WTC11 (cell line): Measurements from ENCODE around the gene CADM2. TPM values are rescaled to one million over a fixed set of nuclear protein-coding genes. Genes with fewer than 3 reads are reported as not detected.

ENCODE experiments used
- ATAC-seq: fragments of 200-7000 bp; cut with Tn5 transposase; 2 replicates; pipeline ENCODE4 v1.10.0; 2021; ENCODE audit warnings: mild to moderate bottlenecking, moderate library complexity
- Bru-seq: library from RNA; stranded (reverse); fragments of 400-500 nt; gene quantifications from one replicate; lab custom pipeline; 2021; lab: Mats Ljungman, UMichigan
- CTCF ChIA-PET: fragments of 300-600 bp; sonication (Branson Sonifier 250); formaldehyde crosslinking; loops from one replicate; lab custom pipeline; 2021; ENCODE audit warnings: antibody characterized with exemption; lab: Charles Lee
- POLR2A ChIA-PET: fragments of 350-600 bp; sonication (Branson Sonifier 250); formaldehyde crosslinking; loops from one replicate; lab custom pipeline; 2021; ENCODE audit warnings: antibody characterized with exemption; lab: Charles Lee
- DNase-seq: peaks from one replicate; pipeline ENCODE4 v3.0.0; 2021; ENCODE audit warnings: low spot score
- H3K27ac Mint-ChIP-seq: 2 replicates; pipeline ENCODE4 v1.8.0; 2021; ENCODE audit warnings: mixed read lengths
- H3K27me3 Mint-ChIP-seq: 2 replicates; pipeline ENCODE4 v1.8.0; 2021; ENCODE audit warnings: low read depth, mild to moderate bottlenecking, moderate library complexity, mixed read lengths
- H3K36me3 Mint-ChIP-seq: 2 replicates; pipeline ENCODE4 v1.8.0; 2021; ENCODE audit warnings: mixed read lengths
- H3K4me1 Mint-ChIP-seq: 2 replicates; pipeline ENCODE4 v1.8.0; 2022; ENCODE audit warnings: mixed read lengths
- H3K4me3 Mint-ChIP-seq: 2 replicates; pipeline ENCODE4 v1.8.0; 2021; ENCODE audit warnings: mild to moderate bottlenecking, moderate library complexity, mixed read lengths
- H3K9me3 Mint-ChIP-seq: 2 replicates; pipeline ENCODE4 v1.8.0; 2021; ENCODE audit warnings: mixed read lengths
- CREM ChIP-seq: sonication (generic); formaldehyde crosslinking; IDR thresholded peaks from 2 replicates; pipeline ENCODE4 v1.8.1; 2022; ENCODE audit warnings: mild to moderate bottlenecking, missing genetic modification reagents, moderate library complexity
- E2F1 ChIP-seq: sonication (generic); formaldehyde crosslinking; IDR thresholded peaks from 2 replicates; pipeline ENCODE4 v1.8.0; 2022; ENCODE audit warnings: mild to moderate bottlenecking, missing genetic modification reagents
- ETV6 ChIP-seq: sonication (generic); formaldehyde crosslinking; IDR thresholded peaks from 2 replicates; pipeline ENCODE4 v1.8.1; 2022; ENCODE audit warnings: mild to moderate bottlenecking, missing genetic modification reagents
- FOXJ3 ChIP-seq: sonication (generic); formaldehyde crosslinking; IDR thresholded peaks from 2 replicates; pipeline ENCODE4 v1.9.0; 2021; ENCODE audit warnings: missing genetic modification reagents, mild to moderate bottlenecking, borderline replicate concordance
- FOXK1 ChIP-seq: sonication (generic); formaldehyde crosslinking; IDR thresholded peaks from 2 replicates; pipeline ENCODE4 v1.8.0; 2022; ENCODE audit warnings: mild to moderate bottlenecking, moderate library complexity, missing genetic modification reagents
- FOXP1 ChIP-seq: sonication (generic); formaldehyde crosslinking; IDR thresholded peaks from 2 replicates; pipeline ENCODE4 v1.8.0; 2022; ENCODE audit warnings: missing genetic modification reagents, mild to moderate bottlenecking, moderate library complexity, borderline replicate concordance
- GTF2I ChIP-seq: fragments of 250-450 bp; sonication (Bioruptor Pico); conservative IDR thresholded peaks from 2 replicates; pipeline ENCODE4 v1.4.0; 2021; ENCODE audit warnings: mild to moderate bottlenecking
- HMGA2 ChIP-seq: fragments of 250-450 bp; sonication (Bioruptor Pico); IDR thresholded peaks from 2 replicates; pipeline ENCODE4 v1.4.0; 2021; ENCODE audit warnings: mild to moderate bottlenecking, moderate library complexity
- IRF2 ChIP-seq: sonication (generic); formaldehyde crosslinking; IDR thresholded peaks from 2 replicates; pipeline ENCODE4 v1.8.0; 2022; ENCODE audit warnings: low read depth, missing genetic modification reagents, borderline replicate concordance
- NR2C2 ChIP-seq: sonication (generic); formaldehyde crosslinking; IDR thresholded peaks from 2 replicates; pipeline ENCODE4 v1.8.0; 2022; ENCODE audit warnings: mild to moderate bottlenecking, missing genetic modification reagents
- SP1 ChIP-seq: sonication (generic); formaldehyde crosslinking; conservative IDR thresholded peaks from 2 replicates; pipeline ENCODE4 v1.8.1; 2022; ENCODE audit warnings: missing genetic modification reagents
- STAT6 ChIP-seq: sonication (generic); formaldehyde crosslinking; conservative IDR thresholded peaks from 2 replicates; pipeline ENCODE4 v1.8.1; 2023; ENCODE audit warnings: mild to moderate bottlenecking, low read depth, missing genetic modification reagents, moderate library complexity
- TEAD1 ChIP-seq: sonication (generic); formaldehyde crosslinking; IDR thresholded peaks from 2 replicates; pipeline ENCODE4 v1.8.0; 2022; ENCODE audit warnings: mild to moderate bottlenecking, missing genetic modification reagents
- ZNF263 ChIP-seq: sonication (generic); formaldehyde crosslinking; IDR thresholded peaks from 2 replicates; pipeline ENCODE4 v1.8.1; 2022; ENCODE audit warnings: low read depth, mild to moderate bottlenecking, moderate library complexity, missing genetic modification reagents
- ZNF423 ChIP-seq: fragments of 250-450 bp; sonication (Bioruptor Pico); IDR thresholded peaks from 2 replicates; pipeline ENCODE4 v2.1.2; 2022; ENCODE audit warnings: mild to moderate bottlenecking, moderate library complexity
- ZNF532 ChIP-seq: fragments of 250-450 bp; sonication (Bioruptor Pico); IDR thresholded peaks from 2 replicates; pipeline ENCODE4 v1.9.0; 2021; ENCODE audit warnings: mild to moderate bottlenecking, borderline replicate concordance
- long read RNA-seq, 3 experiments: library from RNA in 1 of 3; library from capped mRNA in 1 of 3; library from polyadenylated mRNA in 1 of 3; unstranded in 2 of 3; stranded (forward) in 1 of 3; transcript quantifications; one replicate each; pipeline ENCODE4 v2.0.0, GENCODE V29; 2021
- total RNA-seq: library from RNA; stranded (reverse); gene quantifications from 3 replicates; pipeline ENCODE4 v1.2.3, GENCODE V29; 2021
- TF ChIP-seq, protein P1 (sequence below): sonication (generic); formaldehyde crosslinking; IDR thresholded peaks from 2 replicates; pipeline ENCODE4 v1.8.0; 2022; ENCODE audit warnings: mild to moderate bottlenecking, missing genetic modification reagents
- TF ChIP-seq, protein P2 (sequence below): fragments of 250-450 bp; sonication (Bioruptor Pico); IDR thresholded peaks from 2 replicates; pipeline ENCODE4 v2.1.2; 2022; ENCODE audit warnings: mild to moderate bottlenecking, moderate library complexity
- TF ChIP-seq, protein P3 (sequence below): sonication (generic); formaldehyde crosslinking; IDR thresholded peaks from 2 replicates; pipeline ENCODE4 v1.8.0; 2022; ENCODE audit warnings: missing genetic modification reagents
- TF ChIP-seq, protein P4 (sequence below): sonication (generic); formaldehyde crosslinking; IDR thresholded peaks from 2 replicates; pipeline ENCODE4 v1.8.0; 2022; ENCODE audit warnings: mild to moderate bottlenecking, missing genetic modification reagents

The CADM2 gene
- 18.8 to 24.1 TPM (median 21.3 TPM) in 3 replicates for total RNA-seq
- Bru-seq, nascent RNA = percentile 64 among the genes with signal in this experiment
- long read RNA-seq, experiment 1, partial matches to known transcripts = 2 of 46 reads
- long read RNA-seq, experiment 1, other reads (novel, unspliced or antisense) = 40 of 46 reads
- long read RNA-seq, experiment 2, partial matches to known transcripts = 2 of 19 reads
- long read RNA-seq, experiment 2, other reads (novel, unspliced or antisense) = 15 of 19 reads
- long read RNA-seq, experiment 3, partial matches to known transcripts = 0 of 1 reads
- long read RNA-seq, experiment 3, other reads (novel, unspliced or antisense) = 1 of 1 reads

DNA sequence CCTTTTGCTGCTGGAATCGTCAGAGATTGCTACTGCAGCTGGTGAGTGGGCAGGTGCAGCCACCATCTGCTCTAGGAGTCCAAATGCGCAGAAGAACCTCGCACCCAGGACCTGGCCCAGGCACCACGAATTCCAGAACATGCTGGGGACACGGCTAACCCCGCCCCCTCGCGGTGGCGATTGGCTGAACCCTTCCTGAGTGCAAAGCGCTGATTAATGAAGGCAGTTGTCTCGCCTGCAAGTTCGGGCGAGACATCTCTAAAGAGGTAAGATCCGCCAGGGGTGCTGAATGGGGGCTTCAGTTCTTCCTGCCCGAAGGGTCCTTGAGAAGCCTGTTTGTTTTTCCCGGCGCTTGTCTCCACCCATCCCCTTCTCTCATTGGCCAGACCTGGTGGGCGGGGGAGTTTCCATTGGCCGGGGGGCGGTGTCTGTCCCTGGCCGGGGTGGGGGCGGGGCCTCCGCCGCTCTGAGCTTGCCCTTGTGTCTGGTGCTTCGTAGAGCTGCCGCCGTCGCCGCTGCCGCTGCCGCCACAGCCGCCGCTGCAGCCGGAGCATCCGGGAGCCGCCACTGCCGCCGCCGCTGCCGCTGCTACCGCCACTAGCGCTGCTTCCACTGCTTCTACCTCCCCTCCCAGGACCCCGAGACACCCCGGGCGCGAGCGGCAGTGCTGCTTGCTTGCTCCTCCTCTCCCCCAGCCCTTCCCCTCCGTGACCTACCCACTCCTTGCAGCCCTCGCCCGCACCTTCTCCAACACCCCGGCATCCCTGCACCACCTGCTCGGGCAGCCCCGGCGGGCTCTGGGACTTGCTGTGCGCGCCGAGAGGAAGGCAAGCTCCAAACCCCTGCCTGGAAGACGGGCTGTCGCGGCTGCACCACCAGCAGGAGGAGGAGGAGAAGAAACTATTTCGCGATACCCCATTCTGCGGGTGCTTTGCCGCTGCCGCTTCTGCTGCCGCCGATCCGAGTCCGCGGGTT lies at the start of gene CADM2:
Gene CADM2 (plus strand): TSS at position 495 of the 975 bp plus-strand sequence.
- Mint-ChIP-seq H3K4me3 (peak within 1 kb of the TSS; percentile 99), H3K9me3 (no peaks in the 10 kb centered on the region), H3K27me3 (no peaks in the 10 kb centered on the region), H3K4me1 (peaks cover 42% of the 10 kb centered on the region), H3K27ac (peak within 1 kb of the TSS; percentile 99), H3K36me3 (no peaks in the 10 kb centered on the region)
- ATAC-seq = peak; percentile 88
- peak; percentile 94 for DNase-seq
- CTCF ChIA-PET = interaction anchor here (0.6 to 1.6 kb wide), 7 partner anchors 9 to 411 kb away, joined by 3 to 11 read pairs (median 3); no protein-coding TSS in a partner anchor
- POLR2A ChIA-PET = interaction anchor here (0.8 to 1.7 kb wide), 7 partner anchors 9 to 411 kb away, joined by 3 to 6 read pairs (median 4); no protein-coding TSS in a partner anchor
- no peak for TF ChIP-seq TEAD1 (CRISPR knock-in tag)
- peak; percentile 43 for TF ChIP-seq SP1
- no peak for TF ChIP-seq ZNF532 (CRISPR knock-in tag)
- TF ChIP-seq IRF2 (CRISPR knock-in tag) = no peak
- TF ChIP-seq, protein P1, sequence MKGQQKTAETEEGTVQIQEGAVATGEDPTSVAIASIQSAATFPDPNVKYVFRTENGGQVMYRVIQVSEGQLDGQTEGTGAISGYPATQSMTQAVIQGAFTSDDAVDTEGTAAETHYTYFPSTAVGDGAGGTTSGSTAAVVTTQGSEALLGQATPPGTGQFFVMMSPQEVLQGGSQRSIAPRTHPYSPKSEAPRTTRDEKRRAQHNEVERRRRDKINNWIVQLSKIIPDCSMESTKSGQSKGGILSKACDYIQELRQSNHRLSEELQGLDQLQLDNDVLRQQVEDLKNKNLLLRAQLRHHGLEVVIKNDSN (CRISPR knock-in tag) = no peak
- TF ChIP-seq, protein P2, sequence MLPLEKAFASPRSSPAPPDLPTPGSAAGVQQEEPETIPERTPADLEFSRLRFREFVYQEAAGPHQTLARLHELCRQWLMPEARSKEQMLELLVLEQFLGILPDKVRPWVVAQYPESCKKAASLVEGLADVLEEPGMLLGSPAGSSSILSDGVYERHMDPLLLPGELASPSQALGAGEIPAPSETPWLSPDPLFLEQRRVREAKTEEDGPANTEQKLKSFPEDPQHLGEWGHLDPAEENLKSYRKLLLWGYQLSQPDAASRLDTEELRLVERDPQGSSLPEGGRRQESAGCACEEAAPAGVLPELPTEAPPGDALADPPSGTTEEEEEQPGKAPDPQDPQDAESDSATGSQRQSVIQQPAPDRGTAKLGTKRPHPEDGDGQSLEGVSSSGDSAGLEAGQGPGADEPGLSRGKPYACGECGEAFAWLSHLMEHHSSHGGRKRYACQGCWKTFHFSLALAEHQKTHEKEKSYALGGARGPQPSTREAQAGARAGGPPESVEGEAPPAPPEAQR (CRISPR knock-in tag) = no peak
- no peak for TF ChIP-seq STAT6 (CRISPR knock-in tag)
- no peak for TF ChIP-seq ETV6 (CRISPR knock-in tag)
- TF ChIP-seq, protein P3, sequence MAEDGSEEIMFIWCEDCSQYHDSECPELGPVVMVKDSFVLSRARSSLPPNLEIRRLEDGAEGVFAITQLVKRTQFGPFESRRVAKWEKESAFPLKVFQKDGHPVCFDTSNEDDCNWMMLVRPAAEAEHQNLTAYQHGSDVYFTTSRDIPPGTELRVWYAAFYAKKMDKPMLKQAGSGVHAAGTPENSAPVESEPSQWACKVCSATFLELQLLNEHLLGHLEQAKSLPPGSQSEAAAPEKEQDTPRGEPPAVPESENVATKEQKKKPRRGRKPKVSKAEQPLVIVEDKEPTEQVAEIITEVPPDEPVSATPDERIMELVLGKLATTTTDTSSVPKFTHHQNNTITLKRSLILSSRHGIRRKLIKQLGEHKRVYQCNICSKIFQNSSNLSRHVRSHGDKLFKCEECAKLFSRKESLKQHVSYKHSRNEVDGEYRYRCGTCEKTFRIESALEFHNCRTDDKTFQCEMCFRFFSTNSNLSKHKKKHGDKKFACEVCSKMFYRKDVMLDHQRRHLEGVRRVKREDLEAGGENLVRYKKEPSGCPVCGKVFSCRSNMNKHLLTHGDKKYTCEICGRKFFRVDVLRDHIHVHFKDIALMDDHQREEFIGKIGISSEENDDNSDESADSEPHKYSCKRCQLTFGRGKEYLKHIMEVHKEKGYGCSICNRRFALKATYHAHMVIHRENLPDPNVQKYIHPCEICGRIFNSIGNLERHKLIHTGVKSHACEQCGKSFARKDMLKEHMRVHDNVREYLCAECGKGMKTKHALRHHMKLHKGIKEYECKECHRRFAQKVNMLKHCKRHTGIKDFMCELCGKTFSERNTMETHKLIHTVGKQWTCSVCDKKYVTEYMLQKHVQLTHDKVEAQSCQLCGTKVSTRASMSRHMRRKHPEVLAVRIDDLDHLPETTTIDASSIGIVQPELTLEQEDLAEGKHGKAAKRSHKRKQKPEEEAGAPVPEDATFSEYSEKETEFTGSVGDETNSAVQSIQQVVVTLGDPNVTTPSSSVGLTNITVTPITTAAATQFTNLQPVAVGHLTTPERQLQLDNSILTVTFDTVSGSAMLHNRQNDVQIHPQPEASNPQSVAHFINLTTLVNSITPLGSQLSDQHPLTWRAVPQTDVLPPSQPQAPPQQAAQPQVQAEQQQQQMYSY = no peak
- TF ChIP-seq GTF2I (CRISPR knock-in tag) = no peak
- TF ChIP-seq, protein P4, sequence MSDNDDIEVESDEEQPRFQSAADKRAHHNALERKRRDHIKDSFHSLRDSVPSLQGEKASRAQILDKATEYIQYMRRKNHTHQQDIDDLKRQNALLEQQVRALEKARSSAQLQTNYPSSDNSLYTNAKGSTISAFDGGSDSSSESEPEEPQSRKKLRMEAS (CRISPR knock-in tag) = peak; percentile 38; the same call in 1 of the 2 replicates
- TF ChIP-seq HMGA2 (CRISPR knock-in tag) = no peak
- no peak for TF ChIP-seq ZNF423 (CRISPR knock-in tag)
- TF ChIP-seq CREM (CRISPR knock-in tag) = no peak
- TF ChIP-seq FOXP1 (CRISPR knock-in tag) = peak; percentile 46; the same call in 1 of the 2 replicates
- no peak for TF ChIP-seq ZNF263 (CRISPR knock-in tag)
- TF ChIP-seq NR2C2 (CRISPR knock-in tag) = no peak
- no peak; the same call in none of the 2 replicates for TF ChIP-seq FOXK1 (CRISPR knock-in tag)
- no peak for TF ChIP-seq FOXJ3 (CRISPR knock-in tag)
- TF ChIP-seq E2F1 = no peak
